ENCODE data around the gene SOX6.

Gene SOX6

DNA sequence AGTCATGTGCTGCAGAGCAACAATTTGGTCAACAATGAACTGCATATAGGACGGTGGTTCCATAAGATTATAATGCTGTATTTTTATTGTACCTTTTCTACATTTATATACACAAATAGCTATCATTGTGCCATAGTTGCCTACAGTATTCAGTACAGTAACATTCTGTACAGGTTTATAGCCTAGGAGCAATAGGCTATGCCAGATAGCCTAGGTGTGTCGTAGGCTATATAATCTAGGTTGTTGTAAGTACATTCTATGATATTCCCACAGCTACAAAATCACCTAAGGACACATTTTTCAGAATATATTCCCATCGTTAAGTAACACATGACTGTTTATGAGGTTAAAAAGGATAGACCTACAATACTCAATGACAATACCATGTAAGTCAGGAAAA lies 423.9 kb downstream of the SOX6 start:
- no peaks in the 10 kb centered on the region for H3K79me2 ChIP-seq (ENCODE audit: insufficient read depth, low read length)
- H3F3A ChIP-seq (ENCODE audit: insufficient read depth, low read length) = no peaks in the 10 kb centered on the region
- no peaks in the 10 kb centered on the region for H3K36me3 ChIP-seq (ENCODE audit: insufficient read depth, low read length)
- H3K9me3 ChIP-seq (ENCODE audit: low read length) = no peaks in the 10 kb centered on the region
- H3K27me3 ChIP-seq (ENCODE audit: insufficient read depth, low read length) = no peaks in the 10 kb centered on the region
- H4K20me1 ChIP-seq (ENCODE audit: insufficient read depth, low read length) = no peaks in the 10 kb centered on the region
- H3K4me2 ChIP-seq (ENCODE audit: low read length) = no peak overlapping the region
- no peak overlapping the region for H3K9ac ChIP-seq (ENCODE audit: low read length)
- no peak overlapping the region for H3K27ac ChIP-seq (ENCODE audit: low read depth, low read length, poor library complexity, severe bottlenecking)
- H2AFZ ChIP-seq (ENCODE audit: low read length) = no peak overlapping the region
- no peak overlapping the region for H3K4me3 ChIP-seq (ENCODE audit: low read depth, low read length, poor library complexity, severe bottlenecking)
- H3K9me2 ChIP-seq (ENCODE audit: low read depth, low read length) = no peaks in the 10 kb centered on the region
- TF ChIP-seq EZH2 (IDR thresholded peaks at IDR 0.05; ENCODE audit: borderline replicate concordance, low read length) = no peak
- TF ChIP-seq, protein P1, sequence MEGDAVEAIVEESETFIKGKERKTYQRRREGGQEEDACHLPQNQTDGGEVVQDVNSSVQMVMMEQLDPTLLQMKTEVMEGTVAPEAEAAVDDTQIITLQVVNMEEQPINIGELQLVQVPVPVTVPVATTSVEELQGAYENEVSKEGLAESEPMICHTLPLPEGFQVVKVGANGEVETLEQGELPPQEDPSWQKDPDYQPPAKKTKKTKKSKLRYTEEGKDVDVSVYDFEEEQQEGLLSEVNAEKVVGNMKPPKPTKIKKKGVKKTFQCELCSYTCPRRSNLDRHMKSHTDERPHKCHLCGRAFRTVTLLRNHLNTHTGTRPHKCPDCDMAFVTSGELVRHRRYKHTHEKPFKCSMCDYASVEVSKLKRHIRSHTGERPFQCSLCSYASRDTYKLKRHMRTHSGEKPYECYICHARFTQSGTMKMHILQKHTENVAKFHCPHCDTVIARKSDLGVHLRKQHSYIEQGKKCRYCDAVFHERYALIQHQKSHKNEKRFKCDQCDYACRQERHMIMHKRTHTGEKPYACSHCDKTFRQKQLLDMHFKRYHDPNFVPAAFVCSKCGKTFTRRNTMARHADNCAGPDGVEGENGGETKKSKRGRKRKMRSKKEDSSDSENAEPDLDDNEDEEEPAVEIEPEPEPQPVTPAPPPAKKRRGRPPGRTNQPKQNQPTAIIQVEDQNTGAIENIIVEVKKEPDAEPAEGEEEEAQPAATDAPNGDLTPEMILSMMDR (IDR thresholded peaks at IDR 0.05; ENCODE audit: low read length) = no peak
- no peaks in the 10 kb centered on the region for H3K4me1 ChIP-seq (ENCODE audit: insufficient read depth, low read length, severe bottlenecking)

DNA sequence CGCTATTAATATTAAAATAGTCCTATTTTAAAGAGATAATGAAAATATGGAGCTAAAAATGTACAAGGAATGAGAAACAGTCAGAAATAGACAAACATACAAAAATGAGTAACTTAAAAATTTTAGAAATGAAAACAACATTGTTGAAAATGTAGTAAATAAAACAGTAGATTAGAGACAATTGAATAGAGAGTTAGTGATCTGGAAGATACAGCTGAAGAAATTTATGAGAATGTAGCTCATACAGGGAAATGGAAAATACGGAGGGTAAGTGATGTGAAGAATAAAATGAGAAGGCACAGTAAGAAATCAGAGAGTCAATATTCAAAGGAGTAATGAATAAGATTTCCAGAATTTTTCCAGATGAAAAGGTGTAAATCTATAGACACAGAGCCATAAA lies 424.8 kb downstream of the SOX6 start:
- Histone ChIP-seq H2AFZ (ENCODE audit: low read length) (no peak overlapping the region), H4K20me1 (ENCODE audit: insufficient read depth, low read length) (no peaks in the 10 kb centered on the region), H3K79me2 (ENCODE audit: insufficient read depth, low read length) (no peaks in the 10 kb centered on the region), H3K9me3 (ENCODE audit: low read length) (no peaks in the 10 kb centered on the region), H3K36me3 (ENCODE audit: insufficient read depth, low read length) (no peaks in the 10 kb centered on the region), H3K9me2 (ENCODE audit: low read depth, low read length) (no peaks in the 10 kb centered on the region), H3K9ac (ENCODE audit: low read length) (no peak overlapping the region), H3K4me3 (ENCODE audit: low read depth, low read length, poor library complexity, severe bottlenecking) (no peak overlapping the region), H3K4me1 (ENCODE audit: insufficient read depth, low read length, severe bottlenecking) (no peaks in the 10 kb centered on the region), H3F3A (ENCODE audit: insufficient read depth, low read length) (no peaks in the 10 kb centered on the region), H3K27ac (ENCODE audit: low read depth, low read length, poor library complexity, severe bottlenecking) (no peak overlapping the region), H3K27me3 (ENCODE audit: insufficient read depth, low read length) (no peaks in the 10 kb centered on the region), H3K4me2 (ENCODE audit: low read length) (no peak overlapping the region)
- TF ChIP-seq EZH2 (IDR thresholded peaks at IDR 0.05; ENCODE audit: borderline replicate concordance, low read length) = no peak
- TF ChIP-seq, protein P1 (IDR thresholded peaks at IDR 0.05; ENCODE audit: low read length) = no peak

DNA sequence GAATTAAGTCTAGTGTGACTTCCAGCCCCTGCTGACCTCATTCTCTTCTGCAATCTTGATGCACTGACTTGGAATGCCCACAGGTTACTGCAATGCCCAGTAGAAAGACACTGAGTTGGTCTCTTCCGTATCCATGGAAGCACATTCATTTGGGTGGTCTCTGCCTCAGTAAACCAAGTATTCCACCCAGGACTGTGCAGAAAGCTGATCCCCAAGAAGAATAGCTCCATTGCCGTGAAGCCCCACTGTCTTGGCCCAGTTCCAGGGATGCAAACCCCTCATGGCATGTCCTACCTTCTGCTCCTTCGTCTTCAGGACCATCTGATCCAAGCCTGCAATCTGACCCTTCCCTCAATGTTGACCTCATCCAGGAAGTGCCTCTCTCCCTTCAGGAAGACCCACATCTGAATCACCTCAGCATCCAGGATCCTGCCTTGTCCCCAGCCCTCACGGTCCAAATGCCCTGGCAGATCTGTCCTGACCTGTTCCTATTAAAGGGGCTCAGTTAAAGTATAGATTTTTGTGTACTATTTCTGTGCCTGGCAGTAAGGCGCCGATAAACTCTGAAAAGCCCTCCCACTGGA lies 425.8 kb downstream of the SOX6 start:
- Histone ChIP-seq H3K4me2 (ENCODE audit: low read length) (no peak overlapping the region), H3K36me3 (ENCODE audit: insufficient read depth, low read length) (no peaks in the 10 kb centered on the region), H3K27ac (ENCODE audit: low read depth, low read length, poor library complexity, severe bottlenecking) (no peak overlapping the region), H3F3A (ENCODE audit: insufficient read depth, low read length) (no peaks in the 10 kb centered on the region), H3K4me1 (ENCODE audit: insufficient read depth, low read length, severe bottlenecking) (no peaks in the 10 kb centered on the region), H4K20me1 (ENCODE audit: insufficient read depth, low read length) (no peaks in the 10 kb centered on the region), H3K27me3 (ENCODE audit: insufficient read depth, low read length) (no peaks in the 10 kb centered on the region), H2AFZ (ENCODE audit: low read length) (no peak overlapping the region), H3K9ac (ENCODE audit: low read length) (no peak overlapping the region), H3K4me3 (ENCODE audit: low read depth, low read length, poor library complexity, severe bottlenecking) (no peak overlapping the region), H3K9me3 (ENCODE audit: low read length) (no peaks in the 10 kb centered on the region), H3K79me2 (ENCODE audit: insufficient read depth, low read length) (no peaks in the 10 kb centered on the region), H3K9me2 (ENCODE audit: low read depth, low read length) (no peaks in the 10 kb centered on the region)
- no peak for TF ChIP-seq EZH2 (IDR thresholded peaks at IDR 0.05; ENCODE audit: borderline replicate concordance, low read length)
- TF ChIP-seq, protein P1 (IDR thresholded peaks at IDR 0.05; ENCODE audit: low read length) = no peak
